WTC11 (cell line): ENCODE measurements around the gene CREB3. TPM values are rescaled to one million over a fixed set of nuclear protein-coding genes. Genes with fewer than 3 reads are reported as not detected.

Source experiments
- ATAC-seq: fragments of 200-7000 bp; cut with Tn5 transposase; 2 replicates; pipeline ENCODE4 v1.10.0; 2021; ENCODE audit warnings: mild to moderate bottlenecking, moderate library complexity
- CTCF ChIA-PET: fragments of 300-600 bp; sonication (Branson Sonifier 250); formaldehyde crosslinking; loops from one replicate; lab custom pipeline; 2021; ENCODE audit warnings: antibody characterized with exemption; lab: Charles Lee
- POLR2A ChIA-PET: fragments of 350-600 bp; sonication (Branson Sonifier 250); formaldehyde crosslinking; loops from one replicate; lab custom pipeline; 2021; ENCODE audit warnings: antibody characterized with exemption; lab: Charles Lee
- DNase-seq: peaks from one replicate; pipeline ENCODE4 v3.0.0; 2021; ENCODE audit warnings: low spot score
- H3K27ac Mint-ChIP-seq: 2 replicates; pipeline ENCODE4 v1.8.0; 2021; ENCODE audit warnings: mixed read lengths
- H3K27me3 Mint-ChIP-seq: 2 replicates; pipeline ENCODE4 v1.8.0; 2021; ENCODE audit warnings: low read depth, mild to moderate bottlenecking, moderate library complexity, mixed read lengths
- H3K36me3 Mint-ChIP-seq: 2 replicates; pipeline ENCODE4 v1.8.0; 2021; ENCODE audit warnings: mixed read lengths
- H3K4me1 Mint-ChIP-seq: 2 replicates; pipeline ENCODE4 v1.8.0; 2022; ENCODE audit warnings: mixed read lengths
- H3K4me3 Mint-ChIP-seq: 2 replicates; pipeline ENCODE4 v1.8.0; 2021; ENCODE audit warnings: mild to moderate bottlenecking, moderate library complexity, mixed read lengths
- H3K9me3 Mint-ChIP-seq: 2 replicates; pipeline ENCODE4 v1.8.0; 2021; ENCODE audit warnings: mixed read lengths
- ARID4B ChIP-seq: sonication (generic); formaldehyde crosslinking; IDR thresholded peaks from 2 replicates; pipeline ENCODE4 v1.8.0; 2023; ENCODE audit warnings: missing genetic modification reagents, mild to moderate bottlenecking, borderline replicate concordance
- CTCF ChIP-seq: fragments of 200-600 bp; IDR thresholded peaks from 2 replicates; pipeline ENCODE4 v1.8.0; 2022; ENCODE audit warnings: antibody characterized with exemption
- GABPB1 ChIP-seq: sonication (generic); formaldehyde crosslinking; IDR thresholded peaks from 2 replicates; pipeline ENCODE4 v1.8.1; 2023; ENCODE audit warnings: mild to moderate bottlenecking, missing genetic modification reagents
- PRRX2 ChIP-seq: fragments of 250-450 bp; sonication (Bioruptor Pico); IDR thresholded peaks from 2 replicates; pipeline ENCODE4 v1.8.0; 2021; ENCODE audit warnings: mild to moderate bottlenecking
- RORB ChIP-seq: fragments of 250-450 bp; sonication (Bioruptor Pico); IDR thresholded peaks from 2 replicates; pipeline ENCODE4 v1.9.0; 2021; ENCODE audit warnings: mild to moderate bottlenecking
- ZNF416 ChIP-seq: fragments of 250-450 bp; sonication (Bioruptor Pico); IDR thresholded peaks from 2 replicates; pipeline ENCODE4 v1.9.0; 2021; ENCODE audit warnings: mild to moderate bottlenecking, inconsistent platforms
- total RNA-seq: library from RNA; stranded (reverse); gene quantifications from 3 replicates; pipeline ENCODE4 v1.2.3, GENCODE V29; 2021
- TF ChIP-seq, protein P1 (sequence below): sonication (generic); formaldehyde crosslinking; conservative IDR thresholded peaks from 2 replicates; pipeline ENCODE4 v1.8.1; 2022; ENCODE audit warnings: mild to moderate bottlenecking, missing genetic modification reagents
- TF ChIP-seq, protein P2 (sequence below): sonication (generic); formaldehyde crosslinking; IDR thresholded peaks from 2 replicates; pipeline ENCODE4 v1.8.0; 2022; ENCODE audit warnings: mild to moderate bottlenecking, missing genetic modification reagents
- TF ChIP-seq, protein P3 (sequence below): sonication (generic); formaldehyde crosslinking; IDR thresholded peaks from 2 replicates; pipeline ENCODE4 v1.8.1; 2022; ENCODE audit warnings: low read depth, mild to moderate bottlenecking, moderate library complexity, missing genetic modification reagents, borderline replicate concordance
- TF ChIP-seq, protein P4 (sequence below): sonication (generic); formaldehyde crosslinking; conservative IDR thresholded peaks from 2 replicates; pipeline ENCODE4 v1.8.1; 2023; ENCODE audit warnings: mild to moderate bottlenecking, low read depth, missing genetic modification reagents, moderate library complexity
- TF ChIP-seq, protein P5 (sequence below): sonication (generic); formaldehyde crosslinking; IDR thresholded peaks from 2 replicates; pipeline ENCODE4 v1.8.1; 2023; ENCODE audit warnings: mild to moderate bottlenecking, missing genetic modification reagents

Gene CREB3
- total RNA-seq, 1 experiment from 2014 or later: 21.4 TPM

DNA sequence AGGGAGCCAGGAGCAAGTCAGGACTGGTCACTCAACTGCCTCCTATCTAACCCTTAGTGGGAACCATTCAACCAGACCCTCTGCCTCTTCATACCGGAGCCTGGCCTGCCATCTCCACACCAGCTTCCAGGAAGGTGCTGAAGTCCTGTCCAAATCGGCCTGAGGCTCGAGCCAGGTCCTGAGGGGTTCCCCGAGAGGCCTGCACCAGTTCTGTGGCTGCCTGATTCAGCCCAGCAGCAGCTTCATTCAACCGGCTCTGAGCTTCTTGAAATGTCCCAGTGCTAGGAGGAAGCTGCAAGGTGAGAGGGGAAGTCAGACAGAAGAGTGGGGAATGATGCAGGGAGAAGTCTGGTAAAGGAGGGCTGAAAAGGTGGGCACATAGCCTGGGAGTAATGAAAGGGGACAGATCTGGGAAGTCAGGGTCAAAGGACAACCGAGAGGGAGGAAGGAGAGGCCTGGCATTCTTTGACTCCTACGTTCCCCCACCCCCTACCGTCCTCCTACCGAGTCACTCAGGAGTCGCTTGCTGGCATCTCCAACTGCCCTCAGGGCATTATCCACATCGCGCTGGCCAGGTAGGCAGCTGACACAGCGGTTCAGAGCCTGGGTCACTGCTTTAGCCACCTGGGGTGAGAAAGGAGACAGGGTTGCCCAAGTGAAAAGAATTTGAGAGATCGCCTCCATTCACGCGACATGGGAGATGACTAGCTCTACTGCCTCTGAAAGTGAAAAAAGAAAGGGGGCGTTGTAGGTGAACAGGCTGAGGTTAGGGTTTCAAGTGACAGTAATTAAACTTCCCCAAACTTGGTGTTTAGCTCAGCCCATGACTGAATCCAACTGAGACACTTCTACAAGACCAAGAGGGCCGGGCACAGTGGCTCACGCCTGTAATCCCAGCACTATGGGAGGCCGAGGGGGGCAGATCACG, 20.7 kb upstream of the CREB3 start:
- DNase-seq: no peak
- no peak overlapping the region for H3K4me3 Mint-ChIP-seq
- no peaks in the 10 kb centered on the region for H3K27me3 Mint-ChIP-seq
- TF ChIP-seq GABPB1 (CRISPR knock-in tag) (no peak), PRRX2 (CRISPR knock-in tag) (no peak), ZNF416 (CRISPR knock-in tag) (no peak), ARID4B (CRISPR knock-in tag) (no peak), RORB (CRISPR knock-in tag) (no peak)
- TF ChIP-seq, protein P1, sequence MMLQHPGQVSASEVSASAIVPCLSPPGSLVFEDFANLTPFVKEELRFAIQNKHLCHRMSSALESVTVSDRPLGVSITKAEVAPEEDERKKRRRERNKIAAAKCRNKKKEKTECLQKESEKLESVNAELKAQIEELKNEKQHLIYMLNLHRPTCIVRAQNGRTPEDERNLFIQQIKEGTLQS (CRISPR knock-in tag): no peak
- TF ChIP-seq, protein P2, sequence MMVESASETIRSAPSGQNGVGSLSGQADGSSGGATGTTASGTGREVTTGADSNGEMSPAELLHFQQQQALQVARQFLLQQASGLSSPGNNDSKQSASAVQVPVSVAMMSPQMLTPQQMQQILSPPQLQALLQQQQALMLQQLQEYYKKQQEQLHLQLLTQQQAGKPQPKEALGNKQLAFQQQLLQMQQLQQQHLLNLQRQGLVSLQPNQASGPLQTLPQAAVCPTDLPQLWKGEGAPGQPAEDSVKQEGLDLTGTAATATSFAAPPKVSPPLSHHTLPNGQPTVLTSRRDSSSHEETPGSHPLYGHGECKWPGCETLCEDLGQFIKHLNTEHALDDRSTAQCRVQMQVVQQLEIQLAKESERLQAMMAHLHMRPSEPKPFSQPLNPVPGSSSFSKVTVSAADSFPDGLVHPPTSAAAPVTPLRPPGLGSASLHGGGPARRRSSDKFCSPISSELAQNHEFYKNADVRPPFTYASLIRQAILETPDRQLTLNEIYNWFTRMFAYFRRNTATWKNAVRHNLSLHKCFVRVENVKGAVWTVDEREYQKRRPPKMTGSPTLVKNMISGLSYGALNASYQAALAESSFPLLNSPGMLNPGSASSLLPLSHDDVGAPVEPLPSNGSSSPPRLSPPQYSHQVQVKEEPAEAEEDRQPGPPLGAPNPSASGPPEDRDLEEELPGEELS (CRISPR knock-in tag): no peak
- TF ChIP-seq, protein P3, sequence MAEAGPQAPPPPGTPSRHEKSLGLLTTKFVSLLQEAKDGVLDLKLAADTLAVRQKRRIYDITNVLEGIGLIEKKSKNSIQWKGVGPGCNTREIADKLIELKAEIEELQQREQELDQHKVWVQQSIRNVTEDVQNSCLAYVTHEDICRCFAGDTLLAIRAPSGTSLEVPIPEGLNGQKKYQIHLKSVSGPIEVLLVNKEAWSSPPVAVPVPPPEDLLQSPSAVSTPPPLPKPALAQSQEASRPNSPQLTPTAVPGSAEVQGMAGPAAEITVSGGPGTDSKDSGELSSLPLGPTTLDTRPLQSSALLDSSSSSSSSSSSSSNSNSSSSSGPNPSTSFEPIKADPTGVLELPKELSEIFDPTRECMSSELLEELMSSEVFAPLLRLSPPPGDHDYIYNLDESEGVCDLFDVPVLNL (CRISPR knock-in tag): no peak
- TF ChIP-seq, protein P4, sequence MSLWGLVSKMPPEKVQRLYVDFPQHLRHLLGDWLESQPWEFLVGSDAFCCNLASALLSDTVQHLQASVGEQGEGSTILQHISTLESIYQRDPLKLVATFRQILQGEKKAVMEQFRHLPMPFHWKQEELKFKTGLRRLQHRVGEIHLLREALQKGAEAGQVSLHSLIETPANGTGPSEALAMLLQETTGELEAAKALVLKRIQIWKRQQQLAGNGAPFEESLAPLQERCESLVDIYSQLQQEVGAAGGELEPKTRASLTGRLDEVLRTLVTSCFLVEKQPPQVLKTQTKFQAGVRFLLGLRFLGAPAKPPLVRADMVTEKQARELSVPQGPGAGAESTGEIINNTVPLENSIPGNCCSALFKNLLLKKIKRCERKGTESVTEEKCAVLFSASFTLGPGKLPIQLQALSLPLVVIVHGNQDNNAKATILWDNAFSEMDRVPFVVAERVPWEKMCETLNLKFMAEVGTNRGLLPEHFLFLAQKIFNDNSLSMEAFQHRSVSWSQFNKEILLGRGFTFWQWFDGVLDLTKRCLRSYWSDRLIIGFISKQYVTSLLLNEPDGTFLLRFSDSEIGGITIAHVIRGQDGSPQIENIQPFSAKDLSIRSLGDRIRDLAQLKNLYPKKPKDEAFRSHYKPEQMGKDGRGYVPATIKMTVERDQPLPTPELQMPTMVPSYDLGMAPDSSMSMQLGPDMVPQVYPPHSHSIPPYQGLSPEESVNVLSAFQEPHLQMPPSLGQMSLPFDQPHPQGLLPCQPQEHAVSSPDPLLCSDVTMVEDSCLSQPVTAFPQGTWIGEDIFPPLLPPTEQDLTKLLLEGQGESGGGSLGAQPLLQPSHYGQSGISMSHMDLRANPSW: no peak
- TF ChIP-seq, all 79 proteins: peak for 0
- Mint-ChIP-seq H3K4me1 (no peaks in the 10 kb centered on the region), H3K9me3 (no peaks in the 10 kb centered on the region), H3K36me3 (peaks cover 83% of the 10 kb centered on the region), H3K27ac (no peak overlapping the region)
- ChIA-PET CTCF (interaction anchor here (1.1 to 4.1 kb wide), 9 partner anchors 15 to 101 kb away, joined by 3 to 29 read pairs (median 5); partner anchors contain the start of genes CREB3 and TLN1), POLR2A (no interaction called here)
- ATAC-seq: no peak

GRCh38 chr9:35712762-35713400, 19.6 kb upstream of the CREB3 start:
- ATAC-seq (no peak), DNase-seq (peak; percentile 35)
- no peak overlapping the region for H3K4me3 Mint-ChIP-seq
- H3K9me3 Mint-ChIP-seq: no peaks in the 10 kb centered on the region
- H3K27me3 Mint-ChIP-seq: no peaks in the 10 kb centered on the region
- H3K27ac Mint-ChIP-seq: 0 out of 2 replicates have a peak overlapping the region, but pooled peaks have one; percentile 32
- TF ChIP-seq CTCF: 0 out of 2 replicates have a peak, but pooled peaks have one; percentile 20
- TF ChIP-seq, protein P5, sequence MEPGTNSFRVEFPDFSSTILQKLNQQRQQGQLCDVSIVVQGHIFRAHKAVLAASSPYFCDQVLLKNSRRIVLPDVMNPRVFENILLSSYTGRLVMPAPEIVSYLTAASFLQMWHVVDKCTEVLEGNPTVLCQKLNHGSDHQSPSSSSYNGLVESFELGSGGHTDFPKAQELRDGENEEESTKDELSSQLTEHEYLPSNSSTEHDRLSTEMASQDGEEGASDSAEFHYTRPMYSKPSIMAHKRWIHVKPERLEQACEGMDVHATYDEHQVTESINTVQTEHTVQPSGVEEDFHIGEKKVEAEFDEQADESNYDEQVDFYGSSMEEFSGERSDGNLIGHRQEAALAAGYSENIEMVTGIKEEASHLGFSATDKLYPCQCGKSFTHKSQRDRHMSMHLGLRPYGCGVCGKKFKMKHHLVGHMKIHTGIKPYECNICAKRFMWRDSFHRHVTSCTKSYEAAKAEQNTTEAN (CRISPR knock-in tag): no peak
- CTCF ChIA-PET: interaction anchor here (0.7 to 4.1 kb wide), 14 partner anchors 13 to 102 kb away, joined by 3 to 29 read pairs (median 4); partner anchors contain the start of genes ARHGEF39, CREB3 and TLN1
- H3K4me1 Mint-ChIP-seq: no peaks in the 10 kb centered on the region
- POLR2A ChIA-PET: interaction anchor here (0.6 kb wide), 1 partner anchor 23 kb away, joined by 3 read pairs; no protein-coding TSS in a partner anchor
- H3K36me3 Mint-ChIP-seq: peaks cover 83% of the 10 kb centered on the region
